ENCODE results near the gene CCNH. TPM values are rescaled to one million over a fixed set of nuclear protein-coding genes. Genes with fewer than 3 reads are reported as not detected.

Gene CCNH
- total and polyA plus RNA-seq, 3 experiments from 2014 or later = 51.4 to 62.2 (median 57.5) TPM

DNA sequence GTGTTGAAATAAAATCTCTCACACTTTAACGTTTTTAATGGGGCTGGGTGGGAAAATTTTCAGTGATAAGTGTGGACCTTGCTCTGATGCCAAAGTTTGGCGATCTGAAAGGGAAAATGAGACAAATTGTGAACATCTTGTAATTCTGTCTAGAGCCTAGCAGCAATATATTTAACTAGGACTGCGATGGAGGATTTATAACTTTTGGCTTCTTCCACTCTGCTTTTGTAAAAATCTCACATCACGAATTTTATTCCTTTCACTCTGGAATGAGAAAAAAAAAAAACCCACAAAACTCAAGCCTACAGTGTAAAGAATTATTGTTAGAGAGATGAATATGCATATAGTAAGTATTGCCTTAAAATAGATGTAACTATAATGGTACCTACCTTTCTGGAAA lies 19.9 kb downstream of the CCNH start:
- H3K4me1 Mint-ChIP-seq = peaks cover 28 to 51% (median 45%) of the 10 kb centered on the region in 3 donors
- H3K9me3 ChIP-seq (ENCODE audit: low read length) = no peaks in the 10 kb centered on the region
- peaks cover 53% of the 10 kb centered on the region for H3K36me3 ChIP-seq (ENCODE audit: insufficient read depth, low read length)
- H3K36me3 Mint-ChIP-seq = peaks cover 12 to 93% (median 17%) of the 10 kb centered on the region in 3 donors
- CTCF ChIA-PET = no interaction called here
- H3K27ac ChIP-seq (ENCODE audit: low read depth, low read length) = no peak overlapping the region
- H3K27me3 ChIP-seq (ENCODE audit: insufficient read depth, low read length, poor library complexity, severe bottlenecking) = no peaks in the 10 kb centered on the region
- no peaks in the 10 kb centered on the region for H3K9me3 Mint-ChIP-seq
- POLR2A ChIA-PET = interaction anchor here (0.6 kb wide), 1 partner anchor 267 kb away, joined by 3 read pairs; no protein-coding TSS in a partner anchor
- H3K4me3 Mint-ChIP-seq = no peak overlapping the region
- H3K27ac Mint-ChIP-seq = peak overlapping the region in 7 of 8 donors; percentile 17 to 84 (median 57)
- H3K4me1 ChIP-seq (ENCODE audit: insufficient read depth, low read length) = no peaks in the 10 kb centered on the region
- no peak for DNase-seq
- H3K27me3 Mint-ChIP-seq = no peaks in the 10 kb centered on the region
- no peak overlapping the region for H3K4me3 ChIP-seq (ENCODE audit: low read length)

DNA sequence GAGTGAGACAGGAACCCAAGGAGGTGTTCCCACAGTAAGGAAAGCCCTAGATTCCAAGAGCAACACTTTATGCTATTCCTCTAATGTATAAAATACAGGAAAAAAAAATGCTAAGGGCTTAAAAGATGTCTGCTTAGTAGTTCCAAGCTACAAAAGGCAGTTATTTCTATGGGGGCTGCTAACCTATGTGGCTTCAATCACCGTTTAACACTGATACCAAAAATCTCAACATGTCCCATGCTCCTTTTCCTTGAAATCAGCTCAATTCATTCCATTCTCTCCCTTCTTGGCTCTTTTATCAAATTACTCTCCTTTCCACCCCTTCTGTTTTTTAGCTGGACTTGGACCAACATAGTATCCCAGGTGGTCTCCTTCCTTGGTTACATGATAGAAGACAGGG lies 20.6 kb downstream of the CCNH start:
- H3K9me3 Mint-ChIP-seq = no peaks in the 10 kb centered on the region
- peaks cover 58% of the 10 kb centered on the region for H3K36me3 ChIP-seq (ENCODE audit: insufficient read depth, low read length)

DNA sequence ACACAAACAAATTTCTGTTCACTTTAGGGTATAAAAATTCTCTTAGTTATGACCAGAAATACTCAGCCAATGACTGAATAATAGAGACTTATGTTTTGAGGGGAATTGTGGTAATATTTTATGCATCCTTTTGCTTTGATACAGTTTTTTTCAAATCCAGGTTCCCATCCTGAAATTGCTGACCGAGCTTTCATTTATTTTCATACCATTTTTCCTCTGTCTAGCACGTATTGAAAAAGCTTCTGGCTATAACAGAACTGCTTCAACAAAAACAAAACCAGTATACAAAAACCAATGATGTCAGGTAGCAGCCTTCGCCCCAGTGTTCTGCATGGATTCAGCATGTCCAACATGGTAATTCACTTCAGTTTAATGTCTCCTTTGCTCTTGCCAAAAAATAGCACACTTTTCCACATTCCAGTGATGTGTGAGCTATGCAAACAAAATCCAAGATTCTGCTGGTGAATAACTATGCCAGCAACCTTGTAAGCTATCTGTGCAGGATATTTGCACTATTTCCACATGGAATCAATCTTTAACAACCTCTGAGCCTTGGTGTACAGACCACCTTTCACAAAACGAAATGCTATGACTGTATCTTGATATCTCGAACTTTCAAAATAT lies 22.0 kb downstream of the CCNH start:
- H3K9me3 ChIP-seq (ENCODE audit: low read length) = no peaks in the 10 kb centered on the region
- H3K4me1 ChIP-seq (ENCODE audit: insufficient read depth, low read length) = no peaks in the 10 kb centered on the region
- no peak overlapping the region for H3K27ac ChIP-seq (ENCODE audit: low read depth, low read length)
- H3K36me3 ChIP-seq (ENCODE audit: insufficient read depth, low read length) = peaks cover 69% of the 10 kb centered on the region
- ChIA-PET POLR2A (no interaction called here), CTCF (no interaction called here)
- H3K4me3 ChIP-seq (ENCODE audit: low read length) = no peak overlapping the region
- H3K4me3 Mint-ChIP-seq = no peak overlapping the region
- H3K27me3 Mint-ChIP-seq = no peaks in the 10 kb centered on the region
- H3K4me1 Mint-ChIP-seq = peaks cover 28 to 44% (median 42%) of the 10 kb centered on the region in 3 donors
- H3K9me3 Mint-ChIP-seq = no peaks in the 10 kb centered on the region
- H3K27me3 ChIP-seq (ENCODE audit: insufficient read depth, low read length, poor library complexity, severe bottlenecking) = no peaks in the 10 kb centered on the region
- H3K36me3 Mint-ChIP-seq = peaks cover 9 to 95% (median 25%) of the 10 kb centered on the region in 3 donors
- DNase-seq = no peak
- peak overlapping the region in 7 of 8 donors; percentile 17 to 70 (median 65) for H3K27ac Mint-ChIP-seq

More for the DNA sequence above, 20.6 kb downstream of the CCNH start:
- POLR2A ChIA-PET = interaction anchor here (0.6 kb wide), 1 partner anchor 267 kb away, joined by 3 read pairs; no protein-coding TSS in a partner anchor
- no peak overlapping the region for H3K4me3 Mint-ChIP-seq
- no peak overlapping the region for H3K4me3 ChIP-seq (ENCODE audit: low read length)
- no peaks in the 10 kb centered on the region for H3K27me3 Mint-ChIP-seq
- peaks cover 28 to 51% (median 42%) of the 10 kb centered on the region in 3 donors for H3K4me1 Mint-ChIP-seq
- CTCF ChIA-PET = no interaction called here
- H3K4me1 ChIP-seq (ENCODE audit: insufficient read depth, low read length) = no peaks in the 10 kb centered on the region
- no peaks in the 10 kb centered on the region for H3K27me3 ChIP-seq (ENCODE audit: insufficient read depth, low read length, poor library complexity, severe bottlenecking)
- H3K36me3 Mint-ChIP-seq = peaks cover 12 to 93% (median 20%) of the 10 kb centered on the region in 3 donors
- H3K27ac Mint-ChIP-seq = peak overlapping the region in 7 of 8 donors; percentile 24 to 84 (median 58)
- H3K27ac ChIP-seq (ENCODE audit: low read depth, low read length) = no peak overlapping the region
- no peak for DNase-seq
- no peaks in the 10 kb centered on the region for H3K9me3 ChIP-seq (ENCODE audit: low read length)

DNA sequence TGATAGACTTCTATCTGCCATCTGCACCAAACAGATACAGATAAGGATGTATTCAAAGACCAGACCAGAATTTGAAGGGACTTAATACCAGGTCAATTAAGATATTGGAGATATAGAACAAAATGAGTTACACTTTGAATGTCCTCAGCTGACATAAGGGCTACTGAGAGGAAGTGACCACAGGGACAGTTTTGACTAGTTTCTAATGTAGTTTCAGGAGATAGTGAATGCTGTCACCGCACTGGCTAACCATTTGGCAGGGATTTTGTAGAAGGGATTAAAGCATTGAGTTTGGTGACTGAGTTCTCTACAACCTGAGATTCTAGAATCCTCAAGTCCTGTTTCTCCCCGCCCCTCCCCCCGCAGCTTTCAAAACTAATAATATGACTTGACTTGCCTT lies 22.7 kb downstream of the CCNH start:
- Histone ChIP-seq H3K4me1 (ENCODE audit: insufficient read depth, low read length) (no peaks in the 10 kb centered on the region), H3K4me3 (ENCODE audit: low read length) (no peak overlapping the region), H3K9me3 (ENCODE audit: low read length) (no peaks in the 10 kb centered on the region), H3K27me3 (ENCODE audit: insufficient read depth, low read length, poor library complexity, severe bottlenecking) (no peaks in the 10 kb centered on the region), H3K27ac (ENCODE audit: low read depth, low read length) (no peak overlapping the region), H3K36me3 (ENCODE audit: insufficient read depth, low read length) (peaks cover 69% of the 10 kb centered on the region)
- H3K27me3 Mint-ChIP-seq = no peaks in the 10 kb centered on the region
- peaks cover 25 to 39% (median 37%) of the 10 kb centered on the region in 3 donors for H3K4me1 Mint-ChIP-seq
- ChIA-PET CTCF (no interaction called here), POLR2A (no interaction called here)
- no peak for DNase-seq
- no peak overlapping the region for H3K4me3 Mint-ChIP-seq
- peak overlapping the region in 7 of 8 donors; percentile 39 to 76 (median 59) for H3K27ac Mint-ChIP-seq
- peaks cover 9 to 92% (median 25%) of the 10 kb centered on the region in 3 donors for H3K36me3 Mint-ChIP-seq
- no peaks in the 10 kb centered on the region for H3K9me3 Mint-ChIP-seq

DNA sequence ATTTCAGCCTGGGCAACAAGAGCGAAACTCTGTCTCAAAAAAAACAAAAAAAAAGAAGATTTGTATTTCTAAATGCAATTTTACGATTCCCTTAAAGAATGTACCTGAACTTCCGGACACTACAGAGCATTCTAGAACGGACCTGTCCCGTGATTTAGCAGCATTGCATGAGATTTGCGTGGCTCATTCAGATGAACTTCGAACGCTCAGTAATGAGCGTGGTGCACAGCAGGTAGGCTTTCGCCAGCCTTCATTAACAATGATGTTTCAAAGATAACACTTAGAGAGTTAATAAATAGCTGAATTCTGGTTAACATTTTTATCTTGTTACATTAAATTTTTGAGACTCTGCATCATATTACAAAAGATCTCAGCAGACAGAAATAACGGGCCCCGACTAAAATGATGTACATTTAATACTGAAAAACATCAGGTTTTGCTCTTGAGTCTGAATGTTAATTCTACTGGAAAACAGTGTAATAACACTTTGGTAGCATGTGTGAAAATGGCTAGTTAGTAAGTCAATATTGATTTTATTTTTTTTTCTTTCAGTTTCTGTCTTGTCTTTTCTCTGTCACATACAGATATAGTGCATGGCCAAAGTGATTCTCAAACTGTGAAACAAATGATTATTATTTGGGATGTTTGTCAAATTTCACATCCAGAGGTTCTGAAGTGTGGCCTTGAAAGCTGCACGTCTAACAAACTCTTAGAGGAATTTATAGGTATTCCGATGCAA lies 23.3 kb downstream of the CCNH start:
- H3K4me3 ChIP-seq (ENCODE audit: low read length) = no peak overlapping the region
- ChIA-PET CTCF (no interaction called here), POLR2A (no interaction called here)
- H3K27ac ChIP-seq (ENCODE audit: low read depth, low read length) = no peak overlapping the region
- H3K27ac Mint-ChIP-seq = peak overlapping the region in 7 of 8 donors; percentile 1 to 76 (median 50)
- no peak overlapping the region for H3K4me3 Mint-ChIP-seq
- H3K27me3 ChIP-seq (ENCODE audit: insufficient read depth, low read length, poor library complexity, severe bottlenecking) = no peaks in the 10 kb centered on the region
- no peaks in the 10 kb centered on the region for H3K4me1 ChIP-seq (ENCODE audit: insufficient read depth, low read length)
- H3K36me3 Mint-ChIP-seq = peaks cover 9 to 88% (median 25%) of the 10 kb centered on the region in 3 donors
- H3K27me3 Mint-ChIP-seq = no peaks in the 10 kb centered on the region
- peaks cover 63% of the 10 kb centered on the region for H3K36me3 ChIP-seq (ENCODE audit: insufficient read depth, low read length)
- H3K9me3 Mint-ChIP-seq = no peaks in the 10 kb centered on the region
- peaks cover 22 to 37% (median 33%) of the 10 kb centered on the region in 3 donors for H3K4me1 Mint-ChIP-seq
- no peak for DNase-seq
- H3K9me3 ChIP-seq (ENCODE audit: low read length) = no peaks in the 10 kb centered on the region

DNA sequence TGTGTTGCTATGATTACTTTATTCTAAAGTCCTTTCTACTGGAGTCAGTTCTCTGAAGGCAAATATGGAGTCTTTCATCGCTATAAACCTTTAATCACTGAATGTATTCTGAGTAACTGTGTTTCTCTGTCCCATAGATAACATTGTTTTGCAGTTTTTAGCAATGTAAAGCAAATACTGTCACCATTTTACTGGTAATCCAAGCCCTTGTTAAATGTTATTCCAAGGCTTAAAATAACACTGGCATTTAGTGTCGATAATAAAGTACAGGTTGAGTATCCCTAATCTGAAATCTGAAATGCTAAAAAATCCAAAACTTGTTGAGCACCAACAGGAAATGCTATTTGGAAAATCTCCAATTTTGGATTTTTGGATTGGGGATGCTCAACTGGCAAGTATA lies 24.6 kb downstream of the CCNH start:
- POLR2A ChIA-PET = no interaction called here
- H3K36me3 ChIP-seq (ENCODE audit: insufficient read depth, low read length) = peaks cover 52% of the 10 kb centered on the region
- no peak overlapping the region for H3K4me3 ChIP-seq (ENCODE audit: low read length)
- Mint-ChIP-seq H3K27ac (peak overlapping the region in 6 of 8 donors; percentile 3 to 80 (median 16)), H3K9me3 (no peaks in the 10 kb centered on the region), H3K27me3 (no peaks in the 10 kb centered on the region), H3K4me3 (no peak overlapping the region), H3K36me3 (peaks cover 9 to 85% (median 27%) of the 10 kb centered on the region in 3 donors), H3K4me1 (peaks cover 24 to 44% (median 39%) of the 10 kb centered on the region in 3 donors)
- CTCF ChIA-PET = no interaction called here
- no peaks in the 10 kb centered on the region for H3K27me3 ChIP-seq (ENCODE audit: insufficient read depth, low read length, poor library complexity, severe bottlenecking)
- H3K4me1 ChIP-seq (ENCODE audit: insufficient read depth, low read length) = no peaks in the 10 kb centered on the region
- no peak for DNase-seq
- H3K9me3 ChIP-seq (ENCODE audit: low read length) = no peaks in the 10 kb centered on the region
- H3K27ac ChIP-seq (ENCODE audit: low read depth, low read length) = no peak overlapping the region

DNA sequence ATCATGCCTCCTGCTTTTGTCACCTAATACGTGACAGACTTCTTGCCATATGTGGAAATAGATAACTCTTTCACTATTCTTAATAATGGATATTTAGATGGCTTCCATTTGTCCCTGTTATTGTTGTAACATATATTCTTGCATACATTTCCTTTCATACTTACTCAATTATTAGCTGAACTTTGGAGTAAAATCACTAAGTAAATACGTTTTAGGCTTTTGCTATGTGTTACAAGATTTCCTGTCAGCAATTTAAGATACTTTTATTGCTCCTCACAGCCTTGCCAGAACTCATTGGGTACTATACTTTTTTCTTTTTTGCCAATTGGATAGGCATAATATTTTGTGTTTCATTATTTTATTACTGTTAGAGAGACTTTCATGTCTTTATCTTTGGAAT lies 26.9 kb downstream of the CCNH start:
- Histone ChIP-seq H3K4me1 (ENCODE audit: insufficient read depth, low read length) (no peaks in the 10 kb centered on the region), H3K4me3 (ENCODE audit: low read length) (no peak overlapping the region), H3K27ac (ENCODE audit: low read depth, low read length) (no peak overlapping the region), H3K36me3 (ENCODE audit: insufficient read depth, low read length) (peaks cover 46% of the 10 kb centered on the region), H3K9me3 (ENCODE audit: low read length) (no peaks in the 10 kb centered on the region), H3K27me3 (ENCODE audit: insufficient read depth, low read length, poor library complexity, severe bottlenecking) (no peaks in the 10 kb centered on the region)
- peak overlapping the region in 3 of 8 donors; percentile 6 to 69 (median 34) for H3K27ac Mint-ChIP-seq
- no peaks in the 10 kb centered on the region for H3K9me3 Mint-ChIP-seq
- CTCF ChIA-PET = no interaction called here
- no peak for DNase-seq
- H3K4me1 Mint-ChIP-seq = peaks cover 21 to 45% (median 33%) of the 10 kb centered on the region in 3 donors
- POLR2A ChIA-PET = no interaction called here
- H3K4me3 Mint-ChIP-seq = no peak overlapping the region
- no peaks in the 10 kb centered on the region for H3K27me3 Mint-ChIP-seq
- peaks cover 5 to 77% (median 22%) of the 10 kb centered on the region in 3 donors for H3K36me3 Mint-ChIP-seq

DNA sequence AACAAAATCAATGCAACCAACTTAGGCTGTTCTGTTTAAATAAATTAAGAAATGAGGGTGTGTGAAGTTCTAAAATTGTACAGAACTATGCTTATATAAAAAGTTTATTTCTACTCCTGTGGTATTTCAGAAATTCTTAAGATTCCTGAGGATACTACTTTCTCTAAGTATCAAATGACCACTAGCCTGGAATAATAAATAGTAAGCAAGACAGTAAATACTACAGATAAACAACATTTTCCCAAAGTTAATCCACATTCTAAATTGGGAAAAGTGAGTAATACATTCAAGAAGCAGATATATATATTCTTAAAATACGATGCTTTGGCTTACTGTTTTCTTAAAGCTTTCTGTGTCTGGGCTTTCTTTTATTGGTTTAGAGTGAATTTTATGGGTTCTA lies 29.5 kb downstream of the CCNH start:
- Mint-ChIP-seq H3K27me3 (no peaks in the 10 kb centered on the region), H3K4me1 (peaks cover 9 to 38% (median 25%) of the 10 kb centered on the region in 3 donors), H3K9me3 (no peaks in the 10 kb centered on the region), H3K27ac (peak overlapping the region in 3 of 8 donors; percentile 11 to 45 (median 21)), H3K36me3 (peaks cover 0 to 75% (median 17%) of the 10 kb centered on the region in 3 donors), H3K4me3 (no peak overlapping the region)
- Histone ChIP-seq H3K4me3 (ENCODE audit: low read length) (no peak overlapping the region), H3K27ac (ENCODE audit: low read depth, low read length) (no peak overlapping the region), H3K36me3 (ENCODE audit: insufficient read depth, low read length) (peaks cover 41% of the 10 kb centered on the region), H3K4me1 (ENCODE audit: insufficient read depth, low read length) (no peaks in the 10 kb centered on the region), H3K27me3 (ENCODE audit: insufficient read depth, low read length, poor library complexity, severe bottlenecking) (no peaks in the 10 kb centered on the region), H3K9me3 (ENCODE audit: low read length) (no peaks in the 10 kb centered on the region)
- DNase-seq = no peak
- ChIA-PET CTCF (no interaction called here), POLR2A (no interaction called here)

All from CD8-positive, alpha-beta memory T cell (primary cell).